Caco-2 (cell line): ENCODE data around the gene KIF3A. TPM values are rescaled to one million over a fixed set of nuclear protein-coding genes. Genes with fewer than 3 reads are reported as not detected.

ENCODE experiments used
- BruUV-seq: library from RNA; stranded (reverse); fragments of 400-500 nt; replicated peaks from 2 replicates; lab custom pipeline; 2021; lab: Mats Ljungman, UMichigan
- CTCF ChIA-PET: fragments of 300-600 bp; sonication (Branson Sonifier 250); formaldehyde crosslinking; loops from one replicate; lab custom pipeline; 2022; ENCODE audit warnings: antibody characterized with exemption; lab: Charles Lee
- POLR2A ChIA-PET: fragments of 300-600 bp; sonication (Branson Sonifier 250); formaldehyde crosslinking; loops from one replicate; lab custom pipeline; 2022; ENCODE audit warnings: antibody characterized with exemption; lab: Charles Lee
- DNase-seq, 2 experiments: peaks; one replicate each; pipeline versions ENCODE4 v3.0.0 to v3.0.0-alpha.2; 2020 to 2022
- H3K27me3 ChIP-seq: replicated peaks from 2 replicates; pipeline ENCODE4 v1.6.0; 2011; ENCODE audit warnings: low read length; ENCODE audit not compliant: control insufficient read depth, insufficient read depth
- H3K36me3 ChIP-seq: 2 replicates; pipeline ENCODE4 v1.5.1; 2011; ENCODE audit warnings: low read length; ENCODE audit not compliant: control insufficient read depth, insufficient read depth
- H3K4me1 ChIP-seq: fragments of 250-450 bp; sonication (Bioruptor Pico); 2 replicates; pipeline ENCODE4 v1.5.1; 2020; ENCODE audit warnings: mild to moderate bottlenecking
- H3K4me3 ChIP-seq: 2 replicates; pipeline ENCODE4 v1.5.1; 2011; ENCODE audit warnings: low read depth, mild to moderate bottlenecking, control low read depth, low read length
- H3K9me3 ChIP-seq: fragments of 250-450 bp; sonication (Bioruptor Pico); 2 replicates; pipeline ENCODE4 v1.5.1; 2020; ENCODE audit warnings: mild to moderate bottlenecking, moderate library complexity
- H3K27ac Mint-ChIP-seq: one replicate; pipeline ENCODE4 v1.8.0; 2022; ENCODE audit warnings: mixed read lengths; ENCODE audit not compliant: unreplicated experiment
- H3K27me3 Mint-ChIP-seq: one replicate; pipeline ENCODE4 v1.8.0; 2022; ENCODE audit warnings: mixed read lengths; ENCODE audit not compliant: insufficient read depth, unreplicated experiment
- H3K36me3 Mint-ChIP-seq: one replicate; pipeline ENCODE4 v1.8.0; 2022; ENCODE audit warnings: mild to moderate bottlenecking, mixed read lengths; ENCODE audit not compliant: insufficient read depth, unreplicated experiment
- H3K4me1 Mint-ChIP-seq: one replicate; pipeline ENCODE4 v1.8.0; 2022; ENCODE audit warnings: low read depth, mixed read lengths; ENCODE audit not compliant: unreplicated experiment
- H3K4me3 Mint-ChIP-seq: one replicate; pipeline ENCODE4 v1.8.0; 2022; ENCODE audit warnings: mild to moderate bottlenecking, moderate library complexity, mixed read lengths; ENCODE audit not compliant: unreplicated experiment
- H3K9me3 Mint-ChIP-seq: one replicate; pipeline ENCODE4 v1.8.0; 2022; ENCODE audit warnings: mixed read lengths; ENCODE audit not compliant: unreplicated experiment
- intact Hi-C: fragments of 100-400 bp; cut with micrococcal nuclease; formaldehyde crosslinking; loops from one replicate; pipeline ENCODE4 v1.10.0; 2022; ENCODE audit not compliant: unreplicated experiment
- total RNA-seq: library from RNA; stranded (reverse); gene quantifications from 2 replicates; pipeline ENCODE4 v1.2.3, GENCODE V29; 2022
- TF ChIP-seq, protein P1 (sequence below), 2 experiments: fragments of 200-600 bp in 1 of 2; IDR thresholded peaks; 1 replicate in 1 of 2; 2 replicates in 1 of 2; pipeline versions ENCODE4 v1.5.1 to v1.8.0; 2011 to 2022; ENCODE audit warnings: antibody characterized with exemption in 1 of 2, control low read depth in 1 of 2, inconsistent platforms in 1 of 2, low read depth in 1 of 2, low read length in 1 of 2, mild to moderate bottlenecking in 1 of 2, moderate library complexity in 1 of 2; ENCODE audit not compliant: insufficient read depth in 1 of 2, severe bottlenecking in 1 of 2, unreplicated experiment in 1 of 2

Gene KIF3A
- total RNA-seq, 1 experiment from 2014 or later: 12.7 TPM

- no TSS peak for BruUV-seq
- no peaks in the 10 kb centered on the region for H3K9me3 Mint-ChIP-seq
- no peak for DNase-seq
- H3K27me3 Mint-ChIP-seq: no peaks in the 10 kb centered on the region
- H3K27me3 ChIP-seq: no peaks in the 10 kb centered on the region
- H3K4me1 ChIP-seq: no peaks in the 10 kb centered on the region
- no peaks in the 10 kb centered on the region for H3K36me3 Mint-ChIP-seq
- intact Hi-C loops: no loop called here
- POLR2A ChIA-PET: interaction anchor here (0.6 kb wide), 1 partner anchor 14 kb away, joined by 13 read pairs; no protein-coding TSS in a partner anchor
- H3K4me3 ChIP-seq: no peak within 1 kb of the TSS
- H3K36me3 ChIP-seq: no peaks in the 10 kb centered on the region
- no peak within 1 kb of the TSS for H3K4me3 Mint-ChIP-seq
- CTCF ChIA-PET: interaction anchor here (0.7 kb wide), 1 partner anchor 188 kb away, joined by 3 read pairs; no protein-coding TSS in a partner anchor
- no peaks in the 10 kb centered on the region for H3K4me1 Mint-ChIP-seq
- H3K9me3 ChIP-seq: no peaks in the 10 kb centered on the region
- TF ChIP-seq, protein P1, sequence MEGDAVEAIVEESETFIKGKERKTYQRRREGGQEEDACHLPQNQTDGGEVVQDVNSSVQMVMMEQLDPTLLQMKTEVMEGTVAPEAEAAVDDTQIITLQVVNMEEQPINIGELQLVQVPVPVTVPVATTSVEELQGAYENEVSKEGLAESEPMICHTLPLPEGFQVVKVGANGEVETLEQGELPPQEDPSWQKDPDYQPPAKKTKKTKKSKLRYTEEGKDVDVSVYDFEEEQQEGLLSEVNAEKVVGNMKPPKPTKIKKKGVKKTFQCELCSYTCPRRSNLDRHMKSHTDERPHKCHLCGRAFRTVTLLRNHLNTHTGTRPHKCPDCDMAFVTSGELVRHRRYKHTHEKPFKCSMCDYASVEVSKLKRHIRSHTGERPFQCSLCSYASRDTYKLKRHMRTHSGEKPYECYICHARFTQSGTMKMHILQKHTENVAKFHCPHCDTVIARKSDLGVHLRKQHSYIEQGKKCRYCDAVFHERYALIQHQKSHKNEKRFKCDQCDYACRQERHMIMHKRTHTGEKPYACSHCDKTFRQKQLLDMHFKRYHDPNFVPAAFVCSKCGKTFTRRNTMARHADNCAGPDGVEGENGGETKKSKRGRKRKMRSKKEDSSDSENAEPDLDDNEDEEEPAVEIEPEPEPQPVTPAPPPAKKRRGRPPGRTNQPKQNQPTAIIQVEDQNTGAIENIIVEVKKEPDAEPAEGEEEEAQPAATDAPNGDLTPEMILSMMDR (IDR thresholded peaks at IDR 0.05; ENCODE audit: insufficient read depth in 1 of 2, low read depth in 1 of 2, low read length in 1 of 2, severe bottlenecking in 1 of 2, unreplicated experiment in 1 of 2): no peak
- no peak within 1 kb of the TSS for H3K27ac Mint-ChIP-seq
Observed at GRCh38 chr5:132657676-132658380, 79.5 kb downstream of the KIF3A start, which contains the start of gene IL13. TSS of gene IL13 (plus strand) at chr5:132658173. CDS start at chr5:132658187, 14 bp downstream.

- intact Hi-C loops: no loop called here
- TF ChIP-seq, protein P1 (IDR thresholded peaks at IDR 0.05; ENCODE audit: insufficient read depth in 1 of 2, low read depth in 1 of 2, low read length in 1 of 2, severe bottlenecking in 1 of 2, unreplicated experiment in 1 of 2): no peak
- BruUV-seq: no TSS peak
- no peak for DNase-seq
- H3K9me3 Mint-ChIP-seq: no peaks in the 10 kb centered on the region
- H3K4me1 Mint-ChIP-seq: no peaks in the 10 kb centered on the region
- CTCF ChIA-PET: no interaction called here
- no peak overlapping the region for H3K4me3 ChIP-seq
- no peak overlapping the region for H3K4me3 Mint-ChIP-seq
- POLR2A ChIA-PET: no interaction called here
- no peaks in the 10 kb centered on the region for H3K36me3 Mint-ChIP-seq
- H3K27me3 Mint-ChIP-seq: no peaks in the 10 kb centered on the region
- H3K36me3 ChIP-seq: no peaks in the 10 kb centered on the region
- H3K27ac Mint-ChIP-seq: no peak overlapping the region
- H3K9me3 ChIP-seq: no peaks in the 10 kb centered on the region
- no peaks in the 10 kb centered on the region for H3K4me1 ChIP-seq
- H3K27me3 ChIP-seq: no peaks in the 10 kb centered on the region
Observed at GRCh38 chr5:132656774-132657355, 80.5 kb downstream of the KIF3A start.

- no peak for DNase-seq
- no peaks in the 10 kb centered on the region for H3K4me1 ChIP-seq
- Mint-ChIP-seq H3K27ac (no peak overlapping the region), H3K9me3 (no peaks in the 10 kb centered on the region), H3K4me3 (no peak overlapping the region), H3K4me1 (no peaks in the 10 kb centered on the region), H3K36me3 (no peaks in the 10 kb centered on the region), H3K27me3 (no peaks in the 10 kb centered on the region)
- TF ChIP-seq, protein P1 (IDR thresholded peaks at IDR 0.05; ENCODE audit: insufficient read depth in 1 of 2, low read depth in 1 of 2, low read length in 1 of 2, severe bottlenecking in 1 of 2, unreplicated experiment in 1 of 2): no peak
- ChIA-PET CTCF (no interaction called here), POLR2A (no interaction called here)
- H3K9me3 ChIP-seq: no peaks in the 10 kb centered on the region
- H3K27me3 ChIP-seq: no peaks in the 10 kb centered on the region
- intact Hi-C loops: no loop called here
- H3K4me3 ChIP-seq: peak overlapping the region; percentile 12; the same call in 1 of the 2 replicates
- no peaks in the 10 kb centered on the region for H3K36me3 ChIP-seq
- BruUV-seq: no TSS peak
Observed at GRCh38 chr5:132655821-132656773, 81.2 kb downstream of the KIF3A start.
